ENCODE results near the gene NMNAT2.

- TF ChIP-seq CTCF (IDR thresholded peaks at IDR 0.05) (no peak), EZH2phosphoT487 (IDR thresholded peaks at IDR 0.05) (no peak), EZH2 (IDR thresholded peaks at IDR 0.05) (no peak)
Measured at GRCh38 chr1:183328371-183328770, 89.8 kb downstream of the NMNAT2 start.
